A549 treated with RU486 at 1 μM for 4 hours (cell line): Measurements from ENCODE around the gene SCAMP3. TPM values are rescaled to one million over a fixed set of nuclear protein-coding genes. Genes with fewer than 3 reads are reported as not detected.

Source experiments
- total RNA-seq: library from RNA; stranded (reverse); fragments of 200-300 nt; extraction: Qiagen RNA extraction; gene quantifications from 5 replicates; pipeline ENCODE4 v1.2.3, GENCODE V29; 2022; ENCODE audit warnings: low read depth

The SCAMP3 gene
- total RNA-seq = 95.7 to 138 TPM (median 124 TPM) in 5 replicates

DNA sequence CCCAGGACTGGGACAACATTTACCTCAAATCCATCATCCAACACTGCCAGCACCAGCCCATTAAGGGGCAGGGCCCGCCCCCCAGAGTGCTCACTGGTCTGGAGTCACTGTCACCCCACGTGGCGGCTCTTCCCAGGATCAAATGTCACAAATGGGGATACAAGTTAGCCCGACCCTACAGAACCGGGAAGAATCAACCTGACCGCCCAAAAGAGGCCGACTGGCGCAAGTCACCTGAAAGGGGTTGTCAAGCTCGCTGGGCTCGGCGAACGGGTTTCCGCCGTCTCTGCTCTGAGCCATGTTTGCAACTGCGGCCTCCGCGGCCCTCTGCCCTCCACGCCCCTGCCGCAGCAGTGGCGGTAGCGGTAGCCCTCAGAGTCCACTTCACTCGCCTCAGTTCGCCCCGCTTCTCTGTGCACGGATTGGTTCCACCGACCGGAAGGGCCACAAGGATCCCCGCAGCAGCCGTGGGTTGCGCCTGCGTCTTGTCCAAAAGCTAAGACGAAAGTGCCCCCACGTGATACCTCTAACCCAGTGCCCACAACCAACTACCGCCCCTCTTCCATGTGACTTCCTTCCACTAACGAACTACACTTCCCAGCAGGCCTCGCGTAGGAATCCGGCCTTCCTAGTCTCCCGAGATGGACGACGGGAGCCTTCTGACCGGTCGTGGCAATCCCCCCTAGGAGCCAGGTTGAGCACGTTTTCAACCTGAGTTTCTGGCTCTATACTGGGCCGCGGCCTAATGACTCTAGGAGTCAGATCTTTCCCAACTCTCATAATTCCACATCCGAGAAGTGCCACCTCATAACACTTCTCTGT, at the start of gene SCAMP3:
Gene SCAMP3, minus strand, starts transcription at position 509 of the 822 bp plus-strand sequence. Its CDS starts 209 bp downstream, at position 300.

DNA sequence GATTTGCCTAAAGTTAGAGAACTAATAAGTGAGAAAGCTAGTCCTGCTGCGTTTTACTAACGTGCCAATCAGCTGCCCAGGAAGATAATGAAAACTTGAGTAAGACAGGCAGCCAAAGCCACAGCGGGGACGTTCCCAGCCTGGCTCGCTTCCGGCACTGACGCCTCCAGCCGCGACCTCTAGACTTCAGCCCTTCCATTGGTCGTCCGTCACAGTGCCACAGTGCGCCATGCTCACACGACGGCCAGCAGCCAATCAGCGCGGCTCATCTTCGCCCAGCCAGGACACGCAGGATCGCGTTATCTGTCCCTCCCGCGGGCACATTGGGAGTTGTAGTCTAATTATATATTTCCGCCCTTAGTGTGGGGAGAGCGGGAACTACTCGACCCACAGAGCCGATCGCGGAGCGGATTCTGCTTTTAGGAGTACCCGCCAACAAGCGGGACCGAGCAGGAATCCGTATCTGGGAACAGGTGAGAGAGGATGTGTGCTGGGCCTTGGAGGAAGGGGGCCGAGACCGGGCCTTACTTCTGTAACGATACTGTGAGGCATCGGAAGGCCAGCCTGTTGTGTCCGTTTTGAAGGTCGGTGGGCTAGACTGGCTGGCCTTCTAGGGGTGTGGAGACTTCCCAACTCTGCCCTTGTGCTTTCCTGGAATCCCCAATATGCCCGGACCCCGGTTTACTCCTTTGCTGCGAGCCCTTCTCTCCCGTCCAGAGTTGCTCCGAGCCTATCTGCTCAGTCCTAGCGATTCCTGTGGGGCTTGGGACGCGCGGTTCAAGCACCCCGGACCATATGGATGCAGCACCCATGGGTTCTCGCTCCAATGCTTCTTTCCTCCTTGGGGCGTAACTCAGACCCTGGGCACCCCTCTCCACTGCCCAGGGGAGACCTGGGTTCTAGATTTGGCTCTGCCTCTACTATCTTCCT, 46.6 kb upstream of the SCAMP3 start, which contains the start of gene FDPS:
Gene FDPS, plus strand, starts transcription at position 374 of the 930 bp plus-strand sequence. CDS start 924 bp downstream, outside the sequence.

DNA sequence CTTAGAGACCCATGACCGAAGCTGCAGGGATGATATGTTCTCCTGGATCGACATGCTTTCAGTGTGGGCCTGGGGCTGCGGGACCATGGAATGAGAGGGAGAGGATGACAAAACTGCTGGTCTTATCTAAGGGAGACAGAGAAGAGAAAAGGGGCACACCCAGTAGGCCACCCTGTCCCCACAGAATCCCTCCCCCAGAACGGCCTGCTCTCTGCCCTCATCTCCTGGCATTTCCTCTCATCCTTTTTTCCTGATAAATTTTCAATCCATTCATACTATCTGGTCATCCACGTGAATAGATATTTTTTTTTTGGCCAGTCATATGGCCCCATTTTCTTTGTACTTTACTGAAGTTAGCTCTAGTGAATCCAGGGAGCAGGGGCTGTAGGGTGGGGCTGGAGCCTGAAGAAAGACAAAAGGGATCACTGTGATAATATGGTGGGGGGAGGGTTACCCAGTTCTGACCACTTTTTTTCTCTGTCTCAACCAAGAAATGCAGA, 39.2 kb upstream of the SCAMP3 start, which contains the start of gene PKLR:
Gene PKLR, minus strand, starts transcription at position 97 of the 500 bp plus-strand sequence. Its CDS starts 43 bp downstream, at position 54.

DNA sequence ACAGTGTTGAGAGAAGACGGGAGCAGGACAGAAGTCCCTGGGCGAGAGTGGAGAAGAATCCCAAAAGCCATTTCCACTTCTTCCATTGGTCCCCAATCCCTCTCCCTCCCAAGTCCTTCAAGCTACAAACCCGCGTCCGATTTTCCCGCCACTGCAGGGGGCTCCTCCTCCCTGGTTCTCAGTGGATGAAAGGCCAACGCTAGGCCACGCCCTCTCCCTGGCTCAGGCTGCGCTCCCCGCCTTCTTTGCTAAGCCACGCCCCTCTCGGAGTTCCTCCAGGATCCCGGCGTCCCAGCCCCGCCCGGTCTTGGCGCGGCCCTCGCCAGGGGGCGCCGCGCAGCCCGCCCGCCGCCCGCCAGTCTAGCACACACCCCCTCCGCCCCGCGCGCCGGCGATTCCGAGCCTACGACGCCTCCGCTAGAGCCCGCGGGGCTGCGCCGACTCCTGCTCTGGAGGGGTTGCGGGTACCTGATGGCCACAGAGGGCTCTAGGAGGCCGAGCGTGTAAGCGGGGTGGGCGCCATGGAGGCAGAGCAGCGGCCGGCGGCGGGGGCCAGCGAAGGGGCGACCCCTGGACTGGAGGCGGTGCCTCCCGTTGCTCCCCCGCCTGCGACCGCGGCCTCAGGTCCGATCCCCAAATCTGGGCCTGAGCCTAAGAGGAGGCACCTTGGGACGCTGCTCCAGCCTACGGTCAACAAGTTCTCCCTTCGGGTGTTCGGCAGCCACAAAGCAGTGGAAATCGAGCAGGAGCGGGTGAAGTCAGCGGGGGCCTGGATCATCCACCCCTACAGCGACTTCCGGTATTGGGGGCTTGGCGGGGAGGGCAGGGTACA, 15.1 kb upstream of the SCAMP3 start, which contains the start of gene HCN3:
Gene HCN3, plus strand, starts transcription at position 394 of the 832 bp plus-strand sequence. Its CDS starts 128 bp downstream, at position 522.

DNA sequence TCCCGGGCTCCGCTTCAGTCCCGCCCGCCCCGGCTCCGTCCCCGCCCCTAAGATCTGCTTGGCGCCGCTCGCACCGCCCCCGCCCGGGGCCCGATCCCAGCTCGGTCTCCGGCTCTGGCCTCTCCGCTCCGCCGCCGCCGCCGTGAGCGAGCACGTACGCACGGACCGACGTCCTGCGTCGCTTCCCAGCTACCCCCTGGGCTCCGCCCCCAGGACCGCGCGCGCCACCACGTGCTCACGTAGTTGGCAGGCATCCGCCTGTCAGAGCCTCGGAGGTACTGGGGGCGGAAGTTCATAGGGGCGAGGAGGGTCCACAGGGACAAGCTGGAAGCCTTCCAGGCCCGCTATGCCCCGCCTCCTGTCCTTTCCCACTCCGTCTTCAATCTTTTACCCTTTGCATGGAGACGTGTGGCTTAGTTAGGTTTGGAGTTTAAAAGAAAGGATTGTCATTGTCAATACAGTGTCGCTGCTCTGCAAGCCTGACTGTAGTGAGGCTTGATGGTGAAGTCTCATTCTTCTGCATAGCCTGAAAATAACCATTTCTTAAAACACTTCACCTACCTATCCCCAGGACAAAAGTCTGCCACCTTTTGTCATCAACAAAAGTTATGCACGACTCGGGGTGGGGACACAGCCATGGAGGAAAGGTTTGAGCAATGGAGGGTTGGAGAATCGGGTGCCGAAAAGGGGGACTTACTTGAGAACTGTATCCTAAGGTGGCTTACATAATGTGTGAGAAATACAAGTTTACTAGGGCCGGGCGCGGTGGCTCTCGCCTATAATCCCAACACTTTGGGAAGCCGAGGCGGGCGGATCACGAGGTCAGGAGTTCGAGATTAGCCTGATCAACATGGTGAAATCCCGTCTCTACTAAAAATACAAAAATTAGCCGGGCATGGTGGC, 11.4 kb upstream of the SCAMP3 start, which contains the start of gene CLK2:
Gene CLK2, minus strand, starts transcription at position 162 of the 903 bp plus-strand sequence. CDS start 2,527 bp downstream, outside the sequence.

DNA sequence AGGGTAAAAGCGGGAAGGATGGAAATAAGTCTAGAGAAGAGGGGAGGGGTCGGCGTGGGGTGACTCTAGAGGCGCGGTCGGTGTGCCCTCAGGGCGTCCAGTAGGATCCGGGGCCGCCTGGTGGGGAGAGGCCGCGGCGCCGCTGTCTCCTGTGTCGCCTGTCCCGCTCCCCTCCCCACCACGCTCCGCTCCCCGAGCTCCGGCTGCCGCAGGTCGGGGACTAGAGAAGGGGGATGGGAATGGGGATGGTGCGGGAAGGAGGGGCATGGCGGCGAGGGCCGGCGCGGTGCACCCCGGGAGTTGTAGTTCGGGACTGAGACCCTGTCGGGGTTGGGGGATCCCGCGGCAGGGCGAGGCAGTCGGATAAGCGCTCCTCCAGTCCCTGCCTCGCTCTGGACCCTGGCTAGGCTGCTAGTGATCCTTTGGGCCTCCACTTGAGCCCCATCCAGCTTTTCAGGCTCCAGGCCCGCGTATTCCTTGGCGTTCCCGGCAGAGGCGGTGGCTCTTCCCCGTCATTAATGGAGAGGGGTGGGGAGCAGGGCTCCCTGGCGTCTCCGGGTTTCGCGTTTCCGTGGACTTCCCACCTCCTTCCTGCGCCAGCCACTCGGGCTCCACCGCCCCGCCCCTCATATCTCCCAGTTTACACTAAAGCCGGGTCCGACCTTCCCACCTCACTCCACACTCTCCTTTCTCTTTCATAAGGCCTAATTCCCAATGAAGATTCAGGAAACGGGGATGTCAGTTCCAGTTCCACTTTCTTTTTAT, 6.7 kb downstream of the SCAMP3 start, which contains the start of gene ENTREP3:
Gene ENTREP3, minus strand, starts transcription at position 241 of the 765 bp plus-strand sequence. CDS start 606 bp downstream, outside the sequence.

DNA sequence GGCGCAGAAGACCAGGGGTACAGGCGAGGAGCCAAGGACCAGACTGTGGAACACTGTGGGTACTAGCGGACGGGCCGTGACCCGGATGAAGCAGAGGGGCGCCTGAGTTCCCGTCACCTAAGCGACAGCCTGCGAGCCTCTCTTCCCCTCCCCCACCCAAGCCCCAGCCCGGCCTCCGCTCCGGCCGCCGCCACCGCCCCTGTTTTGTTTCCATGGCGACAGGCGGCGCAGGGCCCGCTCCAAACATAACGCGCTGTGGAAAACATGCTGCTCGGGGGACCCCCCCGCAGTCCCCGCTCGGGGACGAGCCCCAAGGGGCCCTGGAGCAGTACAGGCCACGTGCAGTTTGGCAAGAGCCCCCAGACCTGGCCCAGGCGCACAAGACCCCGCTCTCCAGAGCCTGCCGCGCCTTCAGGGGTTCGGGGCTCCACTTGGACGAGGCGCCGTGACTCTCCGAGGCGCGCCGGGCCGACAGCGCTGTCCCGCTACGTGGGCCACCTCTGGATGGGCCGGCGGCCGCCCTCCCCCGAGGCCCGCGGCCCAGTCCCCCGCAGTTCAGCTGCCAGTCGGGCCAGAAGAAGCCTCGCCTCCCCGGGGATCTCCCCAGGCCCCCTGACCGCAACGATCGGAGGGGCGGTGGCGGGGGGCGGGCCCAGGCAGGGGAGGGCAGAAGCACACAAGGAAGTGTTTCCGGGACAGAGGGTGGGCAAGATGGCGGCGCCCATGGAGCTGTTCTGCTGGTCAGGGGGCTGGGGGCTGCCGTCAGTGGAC, 53.4 kb downstream of the SCAMP3 start, which contains the start of gene MTX1:
Gene MTX1, plus strand, starts transcription at position 155 of the 771 bp plus-strand sequence. Its CDS starts 110 bp downstream, at position 265.

DNA sequence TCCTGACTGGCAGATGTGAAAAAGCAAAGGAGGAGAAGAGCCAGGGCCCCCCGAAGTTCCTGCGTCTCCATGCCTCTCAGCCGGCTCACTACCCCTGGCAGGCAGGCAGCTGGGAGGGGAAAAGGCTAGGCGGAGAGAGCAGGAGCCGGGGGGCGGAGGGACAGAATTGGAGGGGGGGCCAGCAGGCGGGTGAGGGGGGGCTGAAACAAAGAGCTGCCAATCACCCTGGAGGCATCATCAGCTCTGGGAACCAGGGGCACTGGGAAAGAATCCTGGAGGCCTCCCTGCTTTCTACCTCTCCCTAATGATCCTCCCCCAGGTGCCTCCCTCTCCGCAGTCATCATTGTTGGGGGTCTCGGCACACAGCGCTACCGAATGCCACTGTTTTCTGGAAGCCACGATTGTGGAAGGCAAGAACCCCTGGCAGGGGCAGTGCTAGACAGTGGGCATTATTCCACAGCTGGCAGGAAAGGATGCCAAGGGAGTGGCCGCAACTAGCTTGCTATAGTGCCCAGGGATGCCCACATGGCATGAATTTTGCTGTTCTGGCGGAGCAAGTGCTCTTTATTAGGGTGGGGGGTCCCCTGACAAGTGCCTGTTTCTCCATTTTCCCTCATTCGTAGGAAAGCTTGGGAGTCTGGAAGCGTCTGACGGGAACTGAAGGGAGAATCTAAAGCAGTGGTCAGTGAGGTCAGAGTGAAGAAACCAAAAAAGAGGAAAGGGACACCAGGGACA, 54.2 kb downstream of the SCAMP3 start, which contains the start of gene THBS3:
Gene THBS3, minus strand, starts transcription at position 92 of the 735 bp plus-strand sequence. Its CDS starts 21 bp downstream, at position 71.

Other genes with a start within 250 kb of the SCAMP3 start
- gene DCST2, start 228.6 kb downstream of the SCAMP3 start, total RNA-seq = 0.08 to 0.67 TPM (median 0.45 TPM) in 5 replicates
- not detected in 5 replicates for gene DCST1, start 228.5 kb downstream of the SCAMP3 start, total RNA-seq
- gene ADAM15, start 211.0 kb downstream of the SCAMP3 start, total RNA-seq = 52.7 to 85.0 TPM (median 72.2 TPM) in 5 replicates
- 7.2 to 9.3 TPM (median 7.9 TPM) in 5 replicates for gene EFNA4, start 198.6 kb downstream of the SCAMP3 start, total RNA-seq
- gene EFNA3, start 183.5 kb downstream of the SCAMP3 start, total RNA-seq = 3.0 to 5.4 TPM (median 3.9 TPM) in 5 replicates
- gene EFNA1, start 134.5 kb downstream of the SCAMP3 start, total RNA-seq = 34.4 to 48.7 TPM (median 37.8 TPM) in 5 replicates
- 33.6 to 37.6 TPM (median 35.3 TPM) in 5 replicates for gene SLC50A1, start 126.5 kb downstream of the SCAMP3 start, total RNA-seq
- gene DPM3, start 121.8 kb downstream of the SCAMP3 start, total RNA-seq = 64.1 to 107 TPM (median 94.9 TPM) in 5 replicates
- gene KRTCAP2, start 89.1 kb downstream of the SCAMP3 start, total RNA-seq = 193 to 252 TPM (median 242 TPM) in 5 replicates
- 1.1 to 2.2 TPM (median 1.4 TPM) in 5 replicates for gene TRIM46, start 88.5 kb downstream of the SCAMP3 start, total RNA-seq
- gene THBS3, start 54.5 kb downstream of the SCAMP3 start, total RNA-seq = 5.5 to 10.3 TPM (median 7.8 TPM) in 5 replicates
- gene MTX1, start 53.7 kb downstream of the SCAMP3 start, total RNA-seq = 61.2 to 76.7 TPM (median 74.1 TPM) in 5 replicates
- gene ENTREP3, start 6.9 kb downstream of the SCAMP3 start, total RNA-seq = 27.2 to 41.6 TPM (median 36.2 TPM) in 5 replicates
- gene CLK2, start 11.1 kb upstream of the SCAMP3 start, total RNA-seq = 20.3 to 28.2 TPM (median 22.9 TPM) in 5 replicates
- 2.6 to 6.2 TPM (median 4.4 TPM) in 5 replicates for gene HCN3, start 15.1 kb upstream of the SCAMP3 start, total RNA-seq
- 0.03 TPM in 1 of 5 replicates, not detected in the others for gene PKLR, start 39.1 kb upstream of the SCAMP3 start, total RNA-seq
- gene FDPS, start 46.5 kb upstream of the SCAMP3 start, total RNA-seq = 158 to 185 TPM (median 166 TPM) in 5 replicates
- gene RUSC1, start 58.5 kb upstream of the SCAMP3 start, total RNA-seq = 36.2 to 57.5 TPM (median 48.6 TPM) in 5 replicates